GM12878 (cell line): ENCODE results near the gene RGS6. TPM values are rescaled to one million over a fixed set of nuclear protein-coding genes. Genes with fewer than 3 reads are reported as not detected.

Experiments used
- ATAC-seq: fragments of 200-7000 bp; cut with Tn5 transposase; 3 replicates; pipeline ENCODE4 v1.9.1; 2020; ENCODE audit warnings: mild to moderate bottlenecking, moderate library complexity
- BruUV-seq: library from RNA; stranded (reverse); fragments of 400-500 nt; replicated peaks from 2 replicates; lab custom pipeline; 2021; lab: Mats Ljungman, UMichigan
- CTCF ChIA-PET: fragments of 300-600 bp; sonication (Branson Sonifier 250); formaldehyde crosslinking; extraction: SDS; loops from one replicate; lab custom pipeline; 2021; ENCODE audit warnings: inconsistent platforms; lab: Yijun Ruan, JAX
- POLR2A ChIA-PET: fragments of 350-600 bp; formaldehyde crosslinking; extraction: SDS; loops from one replicate; lab custom pipeline; 2021; ENCODE audit warnings: inconsistent platforms; lab: Charles Lee
- RAD21 ChIA-PET: fragments of 300-600 bp; sonication (Branson Sonifier 250); formaldehyde crosslinking; loops from one replicate; lab custom pipeline; 2023; ENCODE audit warnings: antibody characterized with exemption; ENCODE audit not compliant: unreplicated experiment; lab: Charles Lee
- SMC1A ChIA-PET: fragments of 300-600 bp; sonication (Branson Sonifier 250); formaldehyde crosslinking; loops from one replicate; lab custom pipeline; 2023; ENCODE audit not compliant: unreplicated experiment, uncharacterized antibody; lab: Charles Lee
- DNase-seq: peaks from one replicate; pipeline ENCODE4 v3.0.0-alpha.2; 2011; ENCODE audit warnings: low read depth, low spot score
- FAIRE-seq: peaks from 3 replicates; lab custom pipeline; 2011; peaks lifted over from hg19 to GRCh38; lab: Jason Lieb, UNC
- H2AFZ ChIP-seq: 2 replicates; pipeline ENCODE4 v1.6.0; 2011; ENCODE audit warnings: low read depth, low read length, control low read depth; ENCODE audit not compliant: control insufficient read depth
- H3K27ac ChIP-seq: 2 replicates; pipeline ENCODE4 v1.5.1; 2011; ENCODE audit warnings: control low read depth; ENCODE audit not compliant: control insufficient read depth, insufficient read depth
- H3K27me3 ChIP-seq, 2 experiments: replicated peaks in 1 of 2; 2 replicates each; pipeline versions ENCODE4 v1.6.0 to v1.6.1; 2011; ENCODE audit warnings: low read length in 1 of 2; ENCODE audit not compliant: control insufficient read depth in 2 of 2, insufficient read depth in 2 of 2
- H3K36me3 ChIP-seq, 2 experiments: 2 replicates each; pipeline ENCODE4 v1.5.1; 2011; ENCODE audit warnings: low read length in 1 of 2; ENCODE audit not compliant: control insufficient read depth in 2 of 2, insufficient read depth in 2 of 2
- H3K4me1 ChIP-seq: 2 replicates; pipeline ENCODE4 v1.6.1; 2011; ENCODE audit warnings: mild to moderate bottlenecking, low read length, moderate library complexity, mixed read lengths; ENCODE audit not compliant: control insufficient read depth, insufficient read depth
- H3K4me2 ChIP-seq: 2 replicates; pipeline ENCODE4 v1.6.0; 2011; ENCODE audit warnings: control low read depth; ENCODE audit not compliant: control insufficient read depth, insufficient read depth
- H3K4me3 ChIP-seq: fragments of 200-600 bp; sonication (generic); 2 replicates; pipeline ENCODE4 v1.5.1; 2016
- H3K79me2 ChIP-seq: 2 replicates; pipeline ENCODE4 v1.6.0; 2011; ENCODE audit warnings: low read length; ENCODE audit not compliant: control insufficient read depth, insufficient read depth
- H3K9ac ChIP-seq: 2 replicates; pipeline ENCODE4 v1.8.0; 2011; ENCODE audit warnings: low read length, control low read depth, mixed read lengths; ENCODE audit not compliant: control insufficient read depth, insufficient read depth
- H3K9me3 ChIP-seq: replicated peaks from 3 replicates; pipeline ENCODE4 v1.5.1; 2011; ENCODE audit warnings: mild to moderate bottlenecking, low read length; ENCODE audit not compliant: control insufficient read depth, insufficient read depth
- H4K20me1 ChIP-seq: 2 replicates; pipeline ENCODE4 v1.6.0; 2011; ENCODE audit not compliant: control insufficient read depth, insufficient read depth
- WGBS: methylation state at CpG from one replicate; pipeline ENCODE4 v1.1.6; 2016; ENCODE audit warnings: low lambda C conversion rate; ENCODE audit not compliant: insufficient replicate concordance, insufficient coverage; ENCODE audit errors: missing lambda C conversion rate; 5-methylcytosine and 5-hydroxymethylcytosine counted together
- in situ Hi-C: fragments of 300-500 bp; cut with MboI; formaldehyde crosslinking; loops from 9 replicates; pipeline ENCODE4 v1.14.3; 2018; ENCODE audit warnings: mixed read lengths
- intact Hi-C: fragments of 100-400 bp; cut with micrococcal nuclease; formaldehyde crosslinking; loops from one replicate; pipeline ENCODE4 v1.14.2; 2022; ENCODE audit not compliant: unreplicated experiment
- polyA plus RNA-seq, 11 experiments: library from polyadenylated mRNA; depleted of rRNA in 4 of 11; unstranded in 6 of 11; stranded (reverse) in 5 of 11; fragments of >200 nt; fragmentation: Nextera tagmentation in 4 of 11; fragmentation: Illumina TruSeq in 1 of 11; extraction: Ambion mirVana in 4 of 11; extraction: Trizol in 1 of 11; gene quantifications; 1 replicate in 1 of 11; 2 replicates in 10 of 11; pipeline versions ENCODE4 v1.2.1 to v1.2.3, GENCODE V29; 2011 to 2016; ENCODE audit warnings: inconsistent platforms in 2 of 11, missing spikeins in 2 of 11, low read depth in 1 of 11
- total RNA-seq, 4 experiments: library from RNA; depleted of rRNA in 3 of 4; stranded (reverse); fragments of >200 nt in 3 of 4; fragmentation: Illumina TruSeq in 1 of 4; extraction: Trizol in 1 of 4; gene quantifications; 2 replicates each; pipeline versions ENCODE4 v1.2.1 to v1.2.3, GENCODE V29; 2013 to 2021
- TF ChIP-seq, protein P1 (sequence below): IDR thresholded peaks from 2 replicates; pipeline ENCODE4 v1.6.1; 2012; ENCODE audit warnings: mild to moderate bottlenecking, low read depth, low read length
- TF ChIP-seq, protein P2 (sequence below): IDR thresholded peaks from 2 replicates; pipeline ENCODE4 v1.6.1; 2012; ENCODE audit warnings: low read length, inconsistent platforms

The RGS6 gene
- total and polyA plus RNA-seq, 10 of the 15 experiments (the other 5 are each of a cell fraction or from before 2014, with no cell fraction given) = 3.9 to 18.1 (median 12.4) TPM

DNA sequence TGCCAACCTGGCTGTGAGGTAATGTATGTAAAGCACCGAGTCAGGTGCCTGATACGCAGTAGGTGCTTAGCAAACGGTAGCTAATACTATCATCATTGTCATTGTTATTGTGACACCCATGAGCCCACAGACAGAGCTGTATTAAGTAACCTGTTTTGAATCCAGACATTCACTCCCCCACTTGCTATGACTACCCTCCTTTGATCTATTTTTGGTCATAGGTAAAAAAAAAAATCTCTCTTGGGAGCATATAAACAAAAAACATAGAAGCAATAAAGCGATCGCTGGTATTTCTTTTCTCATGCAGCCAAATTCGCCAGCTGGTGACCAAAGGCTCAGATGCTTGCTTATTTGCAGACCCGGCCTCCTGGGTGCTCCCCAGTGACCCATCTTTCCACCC, 631.4 kb downstream of the RGS6 start (continued):
- TF ChIP-seq, protein P1, sequence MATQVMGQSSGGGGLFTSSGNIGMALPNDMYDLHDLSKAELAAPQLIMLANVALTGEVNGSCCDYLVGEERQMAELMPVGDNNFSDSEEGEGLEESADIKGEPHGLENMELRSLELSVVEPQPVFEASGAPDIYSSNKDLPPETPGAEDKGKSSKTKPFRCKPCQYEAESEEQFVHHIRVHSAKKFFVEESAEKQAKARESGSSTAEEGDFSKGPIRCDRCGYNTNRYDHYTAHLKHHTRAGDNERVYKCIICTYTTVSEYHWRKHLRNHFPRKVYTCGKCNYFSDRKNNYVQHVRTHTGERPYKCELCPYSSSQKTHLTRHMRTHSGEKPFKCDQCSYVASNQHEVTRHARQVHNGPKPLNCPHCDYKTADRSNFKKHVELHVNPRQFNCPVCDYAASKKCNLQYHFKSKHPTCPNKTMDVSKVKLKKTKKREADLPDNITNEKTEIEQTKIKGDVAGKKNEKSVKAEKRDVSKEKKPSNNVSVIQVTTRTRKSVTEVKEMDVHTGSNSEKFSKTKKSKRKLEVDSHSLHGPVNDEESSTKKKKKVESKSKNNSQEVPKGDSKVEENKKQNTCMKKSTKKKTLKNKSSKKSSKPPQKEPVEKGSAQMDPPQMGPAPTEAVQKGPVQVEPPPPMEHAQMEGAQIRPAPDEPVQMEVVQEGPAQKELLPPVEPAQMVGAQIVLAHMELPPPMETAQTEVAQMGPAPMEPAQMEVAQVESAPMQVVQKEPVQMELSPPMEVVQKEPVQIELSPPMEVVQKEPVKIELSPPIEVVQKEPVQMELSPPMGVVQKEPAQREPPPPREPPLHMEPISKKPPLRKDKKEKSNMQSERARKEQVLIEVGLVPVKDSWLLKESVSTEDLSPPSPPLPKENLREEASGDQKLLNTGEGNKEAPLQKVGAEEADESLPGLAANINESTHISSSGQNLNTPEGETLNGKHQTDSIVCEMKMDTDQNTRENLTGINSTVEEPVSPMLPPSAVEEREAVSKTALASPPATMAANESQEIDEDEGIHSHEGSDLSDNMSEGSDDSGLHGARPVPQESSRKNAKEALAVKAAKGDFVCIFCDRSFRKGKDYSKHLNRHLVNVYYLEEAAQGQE = no peak

DNA sequence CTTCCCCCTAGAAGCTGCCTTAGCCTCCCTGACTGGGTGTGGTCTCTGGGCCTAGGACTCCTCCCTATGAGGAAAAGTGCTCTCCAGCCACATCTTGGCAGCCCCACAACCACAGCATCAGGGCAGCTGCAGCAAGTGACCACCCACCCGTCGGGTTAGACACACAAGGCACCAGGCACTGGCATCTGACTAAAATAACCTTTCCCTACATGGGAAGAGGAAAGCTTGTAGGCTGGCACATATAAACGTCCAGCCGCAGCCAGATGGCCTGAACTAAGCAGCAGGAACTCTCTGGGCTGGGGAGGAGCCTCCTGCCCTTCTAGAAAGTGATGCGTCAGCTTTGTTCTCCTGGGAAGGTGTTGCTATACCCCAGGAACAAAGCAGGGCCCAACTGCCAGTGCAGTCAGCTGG, 632.9 kb downstream of the RGS6 start:
- no peak for FAIRE-seq
- BruUV-seq = no TSS peak
- 65% methylated on average over 5 of the region's 5 CpGs for WGBS

More for the DNA sequence above, 632.9 kb downstream of the RGS6 start:
- intact Hi-C loops = no loop called here
- TF ChIP-seq, protein P2, sequence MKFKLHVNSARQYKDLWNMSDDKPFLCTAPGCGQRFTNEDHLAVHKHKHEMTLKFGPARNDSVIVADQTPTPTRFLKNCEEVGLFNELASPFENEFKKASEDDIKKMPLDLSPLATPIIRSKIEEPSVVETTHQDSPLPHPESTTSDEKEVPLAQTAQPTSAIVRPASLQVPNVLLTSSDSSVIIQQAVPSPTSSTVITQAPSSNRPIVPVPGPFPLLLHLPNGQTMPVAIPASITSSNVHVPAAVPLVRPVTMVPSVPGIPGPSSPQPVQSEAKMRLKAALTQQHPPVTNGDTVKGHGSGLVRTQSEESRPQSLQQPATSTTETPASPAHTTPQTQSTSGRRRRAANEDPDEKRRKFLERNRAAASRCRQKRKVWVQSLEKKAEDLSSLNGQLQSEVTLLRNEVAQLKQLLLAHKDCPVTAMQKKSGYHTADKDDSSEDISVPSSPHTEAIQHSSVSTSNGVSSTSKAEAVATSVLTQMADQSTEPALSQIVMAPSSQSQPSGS = no peak
- in situ Hi-C loops = no loop called here
- Histone ChIP-seq H3K4me1 (no peaks in the 10 kb centered on the region), H3K79me2 (no peaks in the 10 kb centered on the region), H3K4me2 (no peak overlapping the region), H3K27me3 (no peaks in the 10 kb centered on the region), H3K9ac (no peak overlapping the region), H3K36me3 (no peaks in the 10 kb centered on the region), H4K20me1 (no peaks in the 10 kb centered on the region), H3K27ac (no peak overlapping the region), H2AFZ (no peak overlapping the region), H3K9me3 (no peaks in the 10 kb centered on the region), H3K4me3 (no peak overlapping the region)
- RAD21 ChIA-PET = no interaction called here
- CTCF ChIA-PET = interaction anchor here (0.7 kb wide), 1 partner anchor 10 kb away, joined by 3 read pairs; no protein-coding TSS in a partner anchor
- DNase-seq (no peak), ATAC-seq (no peak)
- POLR2A ChIA-PET = no interaction called here
- SMC1A ChIA-PET = interaction anchor here (0.7 to 2.0 kb wide), 4 partner anchors 10 to 48 kb away, joined by 3 to 6 read pairs (median 3); no protein-coding TSS in a partner anchor
